ENCODE results near the gene AHCTF1.

AHCTF1 gene

GRCh38 chr1:246954126-246954525 is 22.4 kb upstream of the AHCTF1 start:
- H3K4me1 ChIP-seq (ENCODE audit: control insufficient read depth in 1 of 2, insufficient read depth in 2 of 2, low read length in 2 of 2) = no peaks in the 10 kb centered on the region
- H3K27ac ChIP-seq (ENCODE audit: low read depth, low read length) = no peak overlapping the region
- no peaks in the 10 kb centered on the region for H3K9me3 ChIP-seq (ENCODE audit: control insufficient read depth in 1 of 2, low read length in 2 of 2)
- H3K9ac ChIP-seq (ENCODE audit: low read depth in 1 of 2, low read length in 2 of 2) = no peak overlapping the region
- H3K4me3 ChIP-seq (ENCODE audit: low read depth in 1 of 2, low read length in 2 of 2) = no peak overlapping the region
- H3K27me3 ChIP-seq (ENCODE audit: control insufficient read depth in 1 of 2, insufficient read depth in 2 of 2, low read length in 2 of 2) = no peaks in the 10 kb centered on the region
- H3K36me3 ChIP-seq (ENCODE audit: control insufficient read depth in 1 of 2, insufficient read depth in 2 of 2, low read length in 2 of 2) = no peaks in the 10 kb centered on the region

GRCh38 chr1:246951413-246951812 is 19.7 kb upstream of the AHCTF1 start:
- Histone ChIP-seq H3K36me3 (ENCODE audit: control insufficient read depth in 1 of 2, insufficient read depth in 2 of 2, low read length in 2 of 2) (no peaks in the 10 kb centered on the region), H3K4me1 (ENCODE audit: control insufficient read depth in 1 of 2, insufficient read depth in 2 of 2, low read length in 2 of 2) (no peaks in the 10 kb centered on the region), H3K9me3 (ENCODE audit: control insufficient read depth in 1 of 2, low read length in 2 of 2) (no peaks in the 10 kb centered on the region)

GRCh38 chr1:246949956-246950355 is 18.2 kb upstream of the AHCTF1 start:
- Histone ChIP-seq H3K9ac (ENCODE audit: low read depth in 1 of 2, low read length in 2 of 2) (no peak overlapping the region), H3K9me3 (ENCODE audit: control insufficient read depth in 1 of 2, low read length in 2 of 2) (no peaks in the 10 kb centered on the region), H3K4me3 (ENCODE audit: low read depth in 1 of 2, low read length in 2 of 2) (no peak overlapping the region), H3K36me3 (ENCODE audit: control insufficient read depth in 1 of 2, insufficient read depth in 2 of 2, low read length in 2 of 2) (no peaks in the 10 kb centered on the region), H3K27ac (ENCODE audit: low read depth, low read length) (no peak overlapping the region), H3K27me3 (ENCODE audit: control insufficient read depth in 1 of 2, insufficient read depth in 2 of 2, low read length in 2 of 2) (no peaks in the 10 kb centered on the region), H3K4me1 (ENCODE audit: control insufficient read depth in 1 of 2, insufficient read depth in 2 of 2, low read length in 2 of 2) (no peaks in the 10 kb centered on the region)

More at GRCh38 chr1:246951413-246951812, 19.7 kb upstream of the AHCTF1 start:
- H3K27ac ChIP-seq (ENCODE audit: low read depth, low read length) = no peak overlapping the region
- H3K9ac ChIP-seq (ENCODE audit: low read depth in 1 of 2, low read length in 2 of 2) = no peak overlapping the region
- no peaks in the 10 kb centered on the region for H3K27me3 ChIP-seq (ENCODE audit: control insufficient read depth in 1 of 2, insufficient read depth in 2 of 2, low read length in 2 of 2)
- no peak overlapping the region for H3K4me3 ChIP-seq (ENCODE audit: low read depth in 1 of 2, low read length in 2 of 2)

DNA sequence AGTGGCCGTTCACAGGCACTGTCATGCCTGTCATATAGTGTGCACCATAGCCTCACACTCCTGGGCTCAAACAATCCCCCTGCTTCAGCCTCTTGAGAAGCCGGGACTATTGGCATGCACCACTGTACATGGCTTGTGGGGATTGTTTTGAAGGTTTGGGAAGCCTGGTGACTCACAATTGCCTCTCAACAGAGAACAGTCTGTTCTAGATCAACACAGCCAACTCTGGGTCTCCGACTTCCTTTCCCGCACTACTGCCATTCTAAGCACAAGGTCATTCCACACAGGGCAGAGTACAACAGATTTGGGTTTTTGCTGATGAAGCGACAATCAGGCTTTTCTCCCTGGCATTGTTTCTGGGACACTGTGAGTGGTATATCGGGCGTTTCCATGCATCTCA is 15.5 kb upstream of the AHCTF1 start:
- H3K9me3 ChIP-seq (ENCODE audit: control insufficient read depth in 1 of 2, low read length in 2 of 2) = no peaks in the 10 kb centered on the region
- H3K9ac ChIP-seq (ENCODE audit: low read depth in 1 of 2, low read length in 2 of 2) = no peak overlapping the region
- H3K27ac ChIP-seq (ENCODE audit: low read depth, low read length) = no peak overlapping the region
- no peaks in the 10 kb centered on the region for H3K4me1 ChIP-seq (ENCODE audit: control insufficient read depth in 1 of 2, insufficient read depth in 2 of 2, low read length in 2 of 2)
- no peaks in the 10 kb centered on the region for H3K36me3 ChIP-seq (ENCODE audit: control insufficient read depth in 1 of 2, insufficient read depth in 2 of 2, low read length in 2 of 2)
- H3K4me3 ChIP-seq (ENCODE audit: low read depth in 1 of 2, low read length in 2 of 2) = no peak overlapping the region
- no peaks in the 10 kb centered on the region for H3K27me3 ChIP-seq (ENCODE audit: control insufficient read depth in 1 of 2, insufficient read depth in 2 of 2, low read length in 2 of 2)

- no peak overlapping the region for H3K27ac ChIP-seq (ENCODE audit: low read depth, low read length)
These were observed 14.6 kb upstream of the AHCTF1 start for GRCh38 chr1:246946366-246946765.

DNA sequence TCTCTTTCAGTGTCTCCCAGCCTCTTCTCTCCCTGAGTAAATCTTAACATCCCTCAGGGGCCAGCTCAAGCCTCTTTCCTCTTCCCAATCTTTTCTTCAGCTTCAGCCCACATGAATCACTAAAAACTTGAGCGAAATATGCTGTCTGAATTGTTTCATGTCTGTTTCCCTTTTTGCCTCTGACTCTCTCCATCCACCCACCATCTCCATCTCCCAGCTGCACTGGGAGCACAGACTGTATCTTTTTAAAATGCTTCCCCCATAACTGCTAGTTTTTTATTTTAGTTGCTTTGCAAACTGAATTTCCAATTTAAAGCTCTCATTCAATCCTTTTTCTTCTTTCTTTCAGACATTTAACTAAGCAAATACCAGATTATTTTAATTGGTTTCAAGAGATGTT is 3.0 kb upstream of the AHCTF1 start:
- H3K9ac ChIP-seq (ENCODE audit: low read depth in 1 of 2, low read length in 2 of 2) = no peak overlapping the region
- H3K27ac ChIP-seq (ENCODE audit: low read depth, low read length) = no peak overlapping the region
- H3K27me3 ChIP-seq (ENCODE audit: control insufficient read depth in 1 of 2, insufficient read depth in 2 of 2, low read length in 2 of 2) = no peaks in the 10 kb centered on the region
- H3K36me3 ChIP-seq (ENCODE audit: control insufficient read depth in 1 of 2, insufficient read depth in 2 of 2, low read length in 2 of 2) = no peaks in the 10 kb centered on the region
- peaks cover 5 to 8% of the 10 kb centered on the region in 2 donors for H3K4me1 ChIP-seq (ENCODE audit: control insufficient read depth in 1 of 2, insufficient read depth in 2 of 2, low read length in 2 of 2)
- no peak overlapping the region for H3K4me3 ChIP-seq (ENCODE audit: low read depth in 1 of 2, low read length in 2 of 2)
- no peaks in the 10 kb centered on the region for H3K9me3 ChIP-seq (ENCODE audit: control insufficient read depth in 1 of 2, low read length in 2 of 2)

More at GRCh38 chr1:246946366-246946765, 14.6 kb upstream of the AHCTF1 start:
- H3K9me3 ChIP-seq (ENCODE audit: control insufficient read depth in 1 of 2, low read length in 2 of 2) = no peaks in the 10 kb centered on the region
- H3K9ac ChIP-seq (ENCODE audit: low read depth in 1 of 2, low read length in 2 of 2) = no peak overlapping the region
- H3K4me1 ChIP-seq (ENCODE audit: control insufficient read depth in 1 of 2, insufficient read depth in 2 of 2, low read length in 2 of 2) = no peaks in the 10 kb centered on the region
- H3K27me3 ChIP-seq (ENCODE audit: control insufficient read depth in 1 of 2, insufficient read depth in 2 of 2, low read length in 2 of 2) = no peaks in the 10 kb centered on the region
- no peak overlapping the region for H3K4me3 ChIP-seq (ENCODE audit: low read depth in 1 of 2, low read length in 2 of 2)
- H3K36me3 ChIP-seq (ENCODE audit: control insufficient read depth in 1 of 2, insufficient read depth in 2 of 2, low read length in 2 of 2) = no peaks in the 10 kb centered on the region

DNA sequence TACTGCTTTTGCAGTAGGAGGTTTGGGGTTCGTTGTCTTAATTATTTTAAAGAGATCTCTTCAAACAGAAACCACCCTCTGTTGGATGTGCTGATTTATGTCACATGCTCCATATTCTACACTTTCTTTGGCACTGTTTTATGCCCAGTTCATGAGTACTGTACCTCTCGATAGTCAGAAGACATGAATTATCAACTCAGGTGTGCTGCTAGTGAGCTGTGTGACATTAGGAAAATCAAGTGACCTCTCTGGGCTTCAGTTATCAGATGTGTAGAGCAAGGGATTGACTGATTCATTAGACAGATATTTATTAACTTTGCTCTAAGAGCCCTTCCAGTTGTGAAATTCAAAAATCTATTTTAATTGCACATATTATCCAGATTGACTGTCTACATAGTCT is 2.1 kb upstream of the AHCTF1 start:
- no peak overlapping the region for H3K27ac ChIP-seq (ENCODE audit: low read depth, low read length)

DNA sequence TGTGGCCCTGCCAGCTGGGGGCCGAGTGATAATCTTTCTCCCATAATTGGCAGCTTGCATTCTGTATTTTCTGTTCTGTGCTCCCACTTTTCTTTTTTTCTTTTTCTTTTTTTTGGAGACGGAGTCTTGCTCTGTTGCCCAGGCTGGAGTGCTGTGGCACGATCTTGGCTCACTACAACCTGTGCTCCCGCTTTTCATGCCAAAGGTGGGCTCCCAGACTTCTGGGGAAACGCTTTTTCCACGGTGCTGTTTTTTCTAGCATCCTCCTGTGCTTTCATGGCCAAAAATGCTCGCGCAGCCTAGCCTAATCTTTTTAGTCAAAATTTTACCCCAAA is 585 bp upstream of the AHCTF1 start:
- Histone ChIP-seq H3K36me3 (ENCODE audit: control insufficient read depth in 1 of 2, insufficient read depth in 2 of 2, low read length in 2 of 2) (no peaks in the 10 kb centered on the region), H3K9ac (ENCODE audit: low read depth in 1 of 2, low read length in 2 of 2) (peak overlapping the region; percentile 66 to 88), H3K4me1 (ENCODE audit: control insufficient read depth in 1 of 2, insufficient read depth in 2 of 2, low read length in 2 of 2) (peaks cover 5 to 8% of the 10 kb centered on the region in 2 donors), H3K4me3 (ENCODE audit: low read depth in 1 of 2, low read length in 2 of 2) (peak overlapping the region; percentile 76 to 91), H3K27me3 (ENCODE audit: control insufficient read depth in 1 of 2, insufficient read depth in 2 of 2, low read length in 2 of 2) (no peaks in the 10 kb centered on the region), H3K9me3 (ENCODE audit: control insufficient read depth in 1 of 2, low read length in 2 of 2) (no peaks in the 10 kb centered on the region), H3K27ac (ENCODE audit: low read depth, low read length) (no peak overlapping the region)

More for the DNA sequence above, 2.1 kb upstream of the AHCTF1 start:
- no peak overlapping the region for H3K4me3 ChIP-seq (ENCODE audit: low read depth in 1 of 2, low read length in 2 of 2)
- no peaks in the 10 kb centered on the region for H3K36me3 ChIP-seq (ENCODE audit: control insufficient read depth in 1 of 2, insufficient read depth in 2 of 2, low read length in 2 of 2)
- peaks cover 5 to 8% of the 10 kb centered on the region in 2 donors for H3K4me1 ChIP-seq (ENCODE audit: control insufficient read depth in 1 of 2, insufficient read depth in 2 of 2, low read length in 2 of 2)
- H3K9me3 ChIP-seq (ENCODE audit: control insufficient read depth in 1 of 2, low read length in 2 of 2) = no peaks in the 10 kb centered on the region
- no peaks in the 10 kb centered on the region for H3K27me3 ChIP-seq (ENCODE audit: control insufficient read depth in 1 of 2, insufficient read depth in 2 of 2, low read length in 2 of 2)
- no peak overlapping the region for H3K9ac ChIP-seq (ENCODE audit: low read depth in 1 of 2, low read length in 2 of 2)

DNA sequence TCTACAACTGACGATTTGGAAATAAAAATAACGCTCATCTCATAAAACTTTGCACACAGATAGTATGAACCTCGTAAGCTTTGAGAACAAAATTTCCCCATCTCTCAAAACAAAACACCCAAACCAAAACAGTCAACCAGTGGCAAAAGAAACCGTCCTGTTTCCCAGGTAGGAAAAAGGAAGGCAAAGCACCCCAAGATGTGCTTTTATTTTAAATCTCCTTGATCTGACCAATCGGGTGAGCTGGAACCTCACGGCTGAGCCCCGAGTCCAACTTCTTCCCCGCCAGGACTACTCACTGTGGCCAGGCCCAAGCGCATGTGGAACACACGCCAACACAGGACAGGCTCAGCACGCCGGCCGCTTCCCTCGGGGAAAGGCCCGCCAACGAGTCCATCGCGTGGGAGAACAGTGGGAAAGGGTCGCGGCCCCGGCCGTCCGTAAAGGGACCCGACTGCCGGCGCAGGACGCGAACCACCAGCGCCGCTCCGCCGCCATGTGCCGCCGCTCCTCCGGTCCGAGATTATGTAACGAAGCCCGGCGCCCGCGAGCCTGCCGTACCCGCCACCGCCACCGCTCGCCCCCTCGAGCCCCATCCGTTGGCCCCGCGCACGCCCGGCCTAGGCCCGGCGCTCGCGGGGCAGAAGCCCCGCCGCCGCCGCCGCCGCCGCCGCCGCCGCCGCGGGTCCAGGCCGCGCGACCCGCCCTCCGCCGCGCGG is 759 bp downstream of the AHCTF1 start:
- Histone ChIP-seq H3K9ac (ENCODE audit: low read depth in 1 of 2, low read length in 2 of 2) (peak overlapping the region; percentile 66 to 88), H3K4me1 (ENCODE audit: control insufficient read depth in 1 of 2, insufficient read depth in 2 of 2, low read length in 2 of 2) (peaks cover 5 to 8% of the 10 kb centered on the region in 2 donors), H3K27me3 (ENCODE audit: control insufficient read depth in 1 of 2, insufficient read depth in 2 of 2, low read length in 2 of 2) (no peaks in the 10 kb centered on the region), H3K27ac (ENCODE audit: low read depth, low read length) (peak overlapping the region; percentile 78), H3K9me3 (ENCODE audit: control insufficient read depth in 1 of 2, low read length in 2 of 2) (no peaks in the 10 kb centered on the region), H3K36me3 (ENCODE audit: control insufficient read depth in 1 of 2, insufficient read depth in 2 of 2, low read length in 2 of 2) (no peaks in the 10 kb centered on the region), H3K4me3 (ENCODE audit: low read depth in 1 of 2, low read length in 2 of 2) (peak overlapping the region; percentile 80 to 95)

- Histone ChIP-seq H3K27ac (ENCODE audit: low read depth, low read length) (no peak overlapping the region), H3K36me3 (ENCODE audit: control insufficient read depth in 1 of 2, insufficient read depth in 2 of 2, low read length in 2 of 2) (peaks cover 0 to 4% of the 10 kb centered on the region in 2 donors), H3K9ac (ENCODE audit: low read depth in 1 of 2, low read length in 2 of 2) (no peak overlapping the region), H3K4me1 (ENCODE audit: control insufficient read depth in 1 of 2, insufficient read depth in 2 of 2, low read length in 2 of 2) (peaks cover 5% of the 10 kb centered on the region in 2 donors), H3K9me3 (ENCODE audit: control insufficient read depth in 1 of 2, low read length in 2 of 2) (no peaks in the 10 kb centered on the region), H3K27me3 (ENCODE audit: control insufficient read depth in 1 of 2, insufficient read depth in 2 of 2, low read length in 2 of 2) (no peaks in the 10 kb centered on the region), H3K4me3 (ENCODE audit: low read depth in 1 of 2, low read length in 2 of 2) (no peak overlapping the region)
These were observed 5.6 kb downstream of the AHCTF1 start for GRCh38 chr1:246925997-246926626.
